Sciatic nerve (tissue), 2 donors: ENCODE measurements around the gene BCAS3. TPM values are rescaled to one million over a fixed set of nuclear protein-coding genes. Genes with fewer than 3 reads are reported as not detected.
"Not testable (repeated sequence)": the region's sequence is repeated elsewhere in the genome, so short reads cannot be mapped to it uniquely, and the experiment has no call there.

Experiments used
- ATAC-seq: fragments of 200-7000 bp; cut with Tn5 transposase; one replicate; pipeline ENCODE4 v1.9.1; 2020; ENCODE audit warnings: mild to moderate bottlenecking, moderate library complexity
- DNase-seq: peaks from one replicate; pipeline ENCODE4 v3.0.0-alpha.2; 2020; ENCODE audit warnings: low spot score
- intact Hi-C: fragments of 100-400 bp; cut with DNase I; formaldehyde crosslinking; loops from one replicate; pipeline ENCODE4 v1.14.2; 2022
- total RNA-seq: library from RNA; stranded (reverse); fragmentation: NEBNext Ultra II Directional; extraction: Animal tissue kit (Norgen Biotek cat#: 25700); gene quantifications from one replicate; pipeline ENCODE4 v1.2.1, GENCODE V29; 2021
- donor health status: DM: no; HTN: no; CAD: no.
- donor health status: DM: no; HTN: no; CAD: no.

Gene BCAS3
- total RNA-seq, 1 donor from 2014 or later = 42.5 TPM

GRCh38 chr17:60761301-60761700 is 83.7 kb downstream of the BCAS3 start:
- ATAC-seq, DNase-seq, intact Hi-C loops: not testable (repeated sequence)

- intact Hi-C loops = no loop called here
- ATAC-seq = no peak
These were observed 89.1 kb downstream of the BCAS3 start for GRCh38 chr17:60766778-60767190.

GRCh38 chr17:60767744-60768308 is 90.2 kb downstream of the BCAS3 start:
- DNase-seq (no peak), ATAC-seq (no peak)
- intact Hi-C loops = no loop called here

More at GRCh38 chr17:60766778-60767190, 89.1 kb downstream of the BCAS3 start:
- DNase-seq = no peak

- DNase-seq (no peak), ATAC-seq (no peak)
- intact Hi-C loops = no loop called here
These were observed 91.7 kb downstream of the BCAS3 start for GRCh38 chr17:60769327-60769726.

GRCh38 chr17:60770946-60771422 is 93.3 kb downstream of the BCAS3 start:
- no peak for DNase-seq
- ATAC-seq = no peak
- intact Hi-C loops = no loop called here

GRCh38 chr17:60771621-60772020 is 94.0 kb downstream of the BCAS3 start:
- DNase-seq, ATAC-seq, intact Hi-C loops: not testable (repeated sequence)

- intact Hi-C loops = no loop called here
- ATAC-seq (no peak), DNase-seq (no peak)
These were observed 95.9 kb downstream of the BCAS3 start for GRCh38 chr17:60773552-60773951.

GRCh38 chr17:60781880-60782412 is 104.3 kb downstream of the BCAS3 start:
- no peak for DNase-seq
- intact Hi-C loops = no loop called here
- no peak for ATAC-seq

GRCh38 chr17:60782742-60783141 is 105.1 kb downstream of the BCAS3 start:
- intact Hi-C loops = no loop called here
- DNase-seq (no peak), ATAC-seq (no peak)

- DNase-seq (no peak), ATAC-seq (no peak)
- intact Hi-C loops = no loop called here
These were observed 112.6 kb downstream of the BCAS3 start for GRCh38 chr17:60790205-60790604.

- DNase-seq = no peak
- intact Hi-C loops = no loop called here
- no peak for ATAC-seq
These were observed 114.7 kb downstream of the BCAS3 start for GRCh38 chr17:60792250-60792898.

GRCh38 chr17:60798576-60798975 is 120.9 kb downstream of the BCAS3 start:
- ATAC-seq (no peak), DNase-seq (no peak)
- intact Hi-C loops = no loop called here

GRCh38 chr17:60802377-60802776 is 124.7 kb downstream of the BCAS3 start:
- no peak for ATAC-seq
- intact Hi-C loops = no loop called here
- DNase-seq = no peak

GRCh38 chr17:60803059-60803458 is 125.4 kb downstream of the BCAS3 start:
- DNase-seq (no peak), ATAC-seq (no peak)
- intact Hi-C loops = no loop called here

GRCh38 chr17:60804831-60805230 is 127.2 kb downstream of the BCAS3 start:
- DNase-seq (no peak), ATAC-seq (no peak)
- intact Hi-C loops = no loop called here

- DNase-seq (no peak), ATAC-seq (no peak)
- intact Hi-C loops = no loop called here
These were observed 131.8 kb downstream of the BCAS3 start for GRCh38 chr17:60809421-60809820.

- ATAC-seq, DNase-seq, intact Hi-C loops: not testable (repeated sequence)
These were observed 137.3 kb downstream of the BCAS3 start for GRCh38 chr17:60814941-60815340.

- DNase-seq (no peak), ATAC-seq (no peak)
- intact Hi-C loops = no loop called here
These were observed 139.5 kb downstream of the BCAS3 start for GRCh38 chr17:60817192-60817591.

- DNase-seq (no peak), ATAC-seq (no peak)
- intact Hi-C loops = no loop called here
These were observed 141.9 kb downstream of the BCAS3 start for GRCh38 chr17:60819447-60820130.

GRCh38 chr17:60823515-60823914 is 145.9 kb downstream of the BCAS3 start:
- intact Hi-C loops = no loop called here
- ATAC-seq (no peak), DNase-seq (no peak)
